Ishikawa (cell line): Measurements from ENCODE around the gene FAM216A.

Experiments
- CEBPB ChIP-seq: IDR thresholded peaks from 2 replicates; pipeline ENCODE4 v1.6.1; 2012
- CREB1 ChIP-seq: IDR thresholded peaks from 2 replicates; pipeline ENCODE4 v1.6.1; 2012; ENCODE audit warnings: low read depth
- EGR1 ChIP-seq: IDR thresholded peaks from 2 replicates; pipeline ENCODE4 v1.6.1; 2012
- EP300 ChIP-seq: IDR thresholded peaks from 2 replicates; pipeline ENCODE4 v1.6.1; 2012; ENCODE audit warnings: borderline replicate concordance
- FOXM1 ChIP-seq: IDR thresholded peaks from 2 replicates; pipeline ENCODE4 v1.6.1; 2012; ENCODE audit warnings: low read depth, borderline replicate concordance
- MAX ChIP-seq: IDR thresholded peaks from 2 replicates; pipeline ENCODE4 v1.6.1; 2012
- NFIC ChIP-seq: IDR thresholded peaks from 2 replicates; pipeline ENCODE4 v1.6.1; 2012
- RAD21 ChIP-seq: IDR thresholded peaks from 2 replicates; pipeline ENCODE4 v1.6.1; 2012; ENCODE audit warnings: low read depth
- REST ChIP-seq: IDR thresholded peaks from 2 replicates; pipeline ENCODE4 v1.6.1; 2012; ENCODE audit warnings: low read depth, mild to moderate bottlenecking
- TAF1 ChIP-seq: IDR thresholded peaks from 2 replicates; pipeline ENCODE4 v1.6.1; 2012; ENCODE audit warnings: low read depth, mild to moderate bottlenecking
- TCF12 ChIP-seq: IDR thresholded peaks from 2 replicates; pipeline ENCODE4 v1.6.1; 2012; ENCODE audit warnings: low read depth
- TEAD4 ChIP-seq: IDR thresholded peaks from 2 replicates; pipeline ENCODE4 v1.6.1; 2012
- YY1 ChIP-seq: IDR thresholded peaks from 2 replicates; pipeline ENCODE4 v1.6.1; 2012; ENCODE audit warnings: low read depth
- ZBTB7A ChIP-seq: IDR thresholded peaks from 2 replicates; pipeline ENCODE4 v1.6.1; 2012; ENCODE audit warnings: low read depth
- TF ChIP-seq, protein P1 (sequence below): IDR thresholded peaks from 2 replicates; pipeline ENCODE4 v1.6.1; 2012

FAM216A gene

GRCh38 chr12:110468214-110469048 is at the start of gene FAM216A, which contains the start of gene GPN3:
Gene FAM216A, plus strand, starts transcription at chr12:110468845. Its CDS starts 31 bp downstream, at chr12:110468876.
Gene GPN3, minus strand, starts transcription at chr12:110468257. Its CDS starts 54 bp downstream, at chr12:110468203.
- TF ChIP-seq FOXM1 (no peak), REST (no peak), MAX (peak; percentile 93), EP300 (no peak), CREB1 (no peak; the same call in 1 of the 2 replicates), YY1 (peak; percentile 80), TCF12 (peak; percentile 41), TEAD4 (peak; percentile 9; the same call in 1 of the 2 replicates), EGR1 (peak; percentile 58; the same call in 1 of the 2 replicates), CEBPB (no peak), TAF1 (peak; percentile 75), RAD21 (no peak), ZBTB7A (no peak), NFIC (0 out of 2 replicates have a peak, but pooled peaks have one; percentile 16)
- TF ChIP-seq, protein P1, sequence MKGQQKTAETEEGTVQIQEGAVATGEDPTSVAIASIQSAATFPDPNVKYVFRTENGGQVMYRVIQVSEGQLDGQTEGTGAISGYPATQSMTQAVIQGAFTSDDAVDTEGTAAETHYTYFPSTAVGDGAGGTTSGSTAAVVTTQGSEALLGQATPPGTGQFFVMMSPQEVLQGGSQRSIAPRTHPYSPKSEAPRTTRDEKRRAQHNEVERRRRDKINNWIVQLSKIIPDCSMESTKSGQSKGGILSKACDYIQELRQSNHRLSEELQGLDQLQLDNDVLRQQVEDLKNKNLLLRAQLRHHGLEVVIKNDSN: peak; percentile 47

- TF ChIP-seq NFIC: no peak
- no peak for TF ChIP-seq TAF1
- TF ChIP-seq REST: no peak
- TF ChIP-seq MAX: no peak
- TF ChIP-seq FOXM1: no peak
- TF ChIP-seq TEAD4: no peak
- TF ChIP-seq TCF12: no peak
- TF ChIP-seq YY1: no peak
- TF ChIP-seq CREB1: no peak
Measured at GRCh38 chr12:110421159-110421661, 47.4 kb upstream of the FAM216A start.

GRCh38 chr12:110421701-110422100 is 46.9 kb upstream of the FAM216A start:
- TF ChIP-seq FOXM1: no peak
- TF ChIP-seq MAX: no peak
- no peak for TF ChIP-seq EGR1
- TF ChIP-seq RAD21: no peak
- TF ChIP-seq, protein P1: no peak
- no peak for TF ChIP-seq TAF1
- TF ChIP-seq REST: no peak
- no peak for TF ChIP-seq CEBPB
- no peak for TF ChIP-seq NFIC
- no peak for TF ChIP-seq YY1
- no peak for TF ChIP-seq CREB1
- no peak for TF ChIP-seq EP300
- no peak for TF ChIP-seq ZBTB7A
- TF ChIP-seq TCF12: no peak
- TF ChIP-seq TEAD4: no peak
